Measurements from ENCODE around the gene ENOX1.

- TF ChIP-seq CTCF (conservative IDR thresholded peaks at IDR 0.05; ENCODE audit: low read depth, low read length) (no peak), EZH2 (IDR thresholded peaks at IDR 0.05; ENCODE audit: low read length, unreplicated experiment) (no peak), EZH2phosphoT487 (IDR thresholded peaks at IDR 0.05; ENCODE audit: borderline replicate concordance, low read length) (no peak)
Measured at GRCh38 chr13:43751624-43752023, 35.1 kb downstream of the ENOX1 start.
